Nephron progenitor cell (in vitro differentiated cells): ENCODE results near the gene FBXO15.

Experiments
- DNase-seq: peaks from one replicate; pipeline ENCODE4 v3.0.0; 2021
- H3K27ac Mint-ChIP-seq: 2 replicates; pipeline ENCODE4 v1.8.0; 2021; ENCODE audit warnings: mild to moderate bottlenecking, moderate library complexity, mixed read lengths
- H3K27me3 Mint-ChIP-seq: 2 replicates; pipeline ENCODE4 v1.8.0; 2021; ENCODE audit warnings: mild to moderate bottlenecking, low read depth, mixed read lengths; ENCODE audit not compliant: poor library complexity
- H3K36me3 Mint-ChIP-seq: 2 replicates; pipeline ENCODE4 v1.8.0; 2021; ENCODE audit warnings: low read depth, mixed read lengths
- H3K4me1 Mint-ChIP-seq: 2 replicates; pipeline ENCODE4 v1.8.0; 2021; ENCODE audit warnings: mixed read lengths
- H3K4me3 Mint-ChIP-seq: 2 replicates; pipeline ENCODE4 v1.8.0; 2021; ENCODE audit warnings: mild to moderate bottlenecking, moderate library complexity, mixed read lengths
- H3K9me3 Mint-ChIP-seq: 2 replicates; pipeline ENCODE4 v1.8.0; 2021; ENCODE audit warnings: mild to moderate bottlenecking, moderate library complexity, mixed read lengths
- TF ChIP-seq, protein P1 (sequence below): fragments of 200-600 bp; sonication (generic); IDR thresholded peaks from 2 replicates; pipeline ENCODE4 v1.5.0; 2021; ENCODE audit warnings: antibody characterized with exemption

Gene FBXO15

DNA sequence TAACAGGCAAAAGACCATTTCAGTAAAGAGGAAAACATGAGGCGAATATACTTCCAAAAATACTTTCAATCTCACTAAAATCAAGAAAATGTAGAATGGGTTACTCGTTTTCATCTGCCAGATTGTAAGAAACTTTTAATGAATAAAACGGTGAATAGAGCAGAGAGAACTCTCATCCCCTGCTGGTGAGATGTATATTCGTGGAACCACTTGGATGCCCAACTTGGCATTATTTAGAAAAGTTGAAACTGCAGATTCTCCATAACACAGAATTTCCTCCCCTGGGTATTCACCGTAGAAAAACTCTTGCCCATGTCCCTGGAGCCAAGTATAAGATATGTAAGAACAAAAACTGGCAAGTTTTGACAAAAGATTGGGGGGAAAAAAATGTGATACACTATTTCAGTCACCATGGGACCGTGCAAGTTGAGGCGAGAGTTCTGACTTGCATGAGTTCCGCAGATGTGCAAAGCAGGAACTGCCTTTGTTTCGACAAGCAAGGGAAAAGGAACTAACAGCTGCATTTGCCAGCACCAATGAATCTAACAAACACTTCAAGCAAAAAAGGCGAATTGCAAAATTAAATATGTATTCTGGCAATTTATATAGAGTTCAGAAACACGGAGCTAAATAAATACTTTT is 15.5 kb upstream of the FBXO15 start:
- DNase-seq: no peak
- Mint-ChIP-seq H3K36me3 (peaks cover 17% of the 10 kb centered on the region), H3K4me1 (no peaks in the 10 kb centered on the region), H3K4me3 (no peak overlapping the region), H3K9me3 (no peaks in the 10 kb centered on the region), H3K27me3 (peaks cover 5% of the 10 kb centered on the region), H3K27ac (peak overlapping the region; percentile 31)
- TF ChIP-seq, protein P1, sequence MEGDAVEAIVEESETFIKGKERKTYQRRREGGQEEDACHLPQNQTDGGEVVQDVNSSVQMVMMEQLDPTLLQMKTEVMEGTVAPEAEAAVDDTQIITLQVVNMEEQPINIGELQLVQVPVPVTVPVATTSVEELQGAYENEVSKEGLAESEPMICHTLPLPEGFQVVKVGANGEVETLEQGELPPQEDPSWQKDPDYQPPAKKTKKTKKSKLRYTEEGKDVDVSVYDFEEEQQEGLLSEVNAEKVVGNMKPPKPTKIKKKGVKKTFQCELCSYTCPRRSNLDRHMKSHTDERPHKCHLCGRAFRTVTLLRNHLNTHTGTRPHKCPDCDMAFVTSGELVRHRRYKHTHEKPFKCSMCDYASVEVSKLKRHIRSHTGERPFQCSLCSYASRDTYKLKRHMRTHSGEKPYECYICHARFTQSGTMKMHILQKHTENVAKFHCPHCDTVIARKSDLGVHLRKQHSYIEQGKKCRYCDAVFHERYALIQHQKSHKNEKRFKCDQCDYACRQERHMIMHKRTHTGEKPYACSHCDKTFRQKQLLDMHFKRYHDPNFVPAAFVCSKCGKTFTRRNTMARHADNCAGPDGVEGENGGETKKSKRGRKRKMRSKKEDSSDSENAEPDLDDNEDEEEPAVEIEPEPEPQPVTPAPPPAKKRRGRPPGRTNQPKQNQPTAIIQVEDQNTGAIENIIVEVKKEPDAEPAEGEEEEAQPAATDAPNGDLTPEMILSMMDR: no peak

- H3K9me3 Mint-ChIP-seq: no peaks in the 10 kb centered on the region
- no peak for DNase-seq
- H3K27ac Mint-ChIP-seq: peak overlapping the region; percentile 81
- peaks cover 47% of the 10 kb centered on the region for H3K36me3 Mint-ChIP-seq
- H3K27me3 Mint-ChIP-seq: peaks cover 3% of the 10 kb centered on the region
- TF ChIP-seq, protein P1: no peak
- H3K4me1 Mint-ChIP-seq: peaks cover 36% of the 10 kb centered on the region
- H3K4me3 Mint-ChIP-seq: no peak overlapping the region
These were observed 7.6 kb upstream of the FBXO15 start for GRCh38 chr18:74155276-74155675.

DNA sequence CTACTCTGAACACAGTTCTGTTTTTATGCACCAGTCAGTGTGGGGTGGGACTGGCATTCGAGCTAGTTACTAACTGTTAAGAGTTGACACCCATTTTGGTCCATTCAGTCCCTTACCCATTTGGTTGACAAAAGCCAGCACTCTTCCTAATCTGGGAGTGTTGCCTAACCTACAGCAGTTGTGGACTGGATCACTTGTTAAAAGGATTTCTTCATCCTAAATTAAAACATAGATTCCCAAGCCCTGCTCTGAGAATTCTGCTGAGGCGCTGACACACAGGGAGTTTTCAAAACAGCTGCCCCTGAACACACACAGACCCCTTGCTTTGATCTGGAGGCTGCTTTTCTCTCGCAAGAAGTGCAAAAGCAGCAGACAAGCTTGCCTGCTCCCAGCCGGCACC is 7.1 kb upstream of the FBXO15 start:
- H3K9me3 Mint-ChIP-seq: no peaks in the 10 kb centered on the region
- H3K27me3 Mint-ChIP-seq: peaks cover 3% of the 10 kb centered on the region
- no peak for DNase-seq
- peaks cover 46% of the 10 kb centered on the region for H3K36me3 Mint-ChIP-seq
- no peak overlapping the region for H3K4me3 Mint-ChIP-seq
- peaks cover 42% of the 10 kb centered on the region for H3K4me1 Mint-ChIP-seq
- TF ChIP-seq, protein P1: no peak
- H3K27ac Mint-ChIP-seq: peak overlapping the region; percentile 81

DNA sequence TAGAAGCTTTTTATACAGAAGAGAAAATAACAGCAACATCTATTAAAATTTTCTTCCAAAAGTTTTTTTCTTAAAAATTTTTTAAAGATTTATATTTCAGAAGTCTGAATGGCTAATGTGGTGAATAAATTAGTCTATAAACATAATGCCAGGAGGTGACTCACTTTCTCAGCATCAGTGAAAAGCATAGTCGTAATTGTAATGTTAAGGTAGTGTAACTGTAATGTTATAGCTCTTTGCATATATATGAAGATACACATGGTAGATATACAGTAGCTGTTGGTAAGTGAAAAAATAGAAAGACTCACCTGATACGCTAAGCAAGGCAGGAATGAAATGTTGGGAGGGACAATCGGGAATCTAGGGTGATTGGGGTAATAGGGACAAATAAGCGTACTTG is 6.2 kb upstream of the FBXO15 start:
- Mint-ChIP-seq H3K27me3 (peaks cover 3% of the 10 kb centered on the region), H3K4me3 (no peak overlapping the region), H3K36me3 (peaks cover 41% of the 10 kb centered on the region), H3K9me3 (no peaks in the 10 kb centered on the region), H3K27ac (no peak overlapping the region), H3K4me1 (peaks cover 51% of the 10 kb centered on the region)
- no peak for DNase-seq
- TF ChIP-seq, protein P1: no peak

GRCh38 chr18:74153377-74153776 is 5.7 kb upstream of the FBXO15 start:
- H3K27me3 Mint-ChIP-seq: peaks cover 3% of the 10 kb centered on the region
- H3K4me3 Mint-ChIP-seq: no peak overlapping the region
- DNase-seq: no peak
- peaks cover 41% of the 10 kb centered on the region for H3K36me3 Mint-ChIP-seq
- TF ChIP-seq, protein P1: no peak
- H3K4me1 Mint-ChIP-seq: peaks cover 55% of the 10 kb centered on the region
- H3K9me3 Mint-ChIP-seq: no peaks in the 10 kb centered on the region
- H3K27ac Mint-ChIP-seq: no peak overlapping the region

- H3K4me3 Mint-ChIP-seq: no peak overlapping the region
- peaks cover 60% of the 10 kb centered on the region for H3K4me1 Mint-ChIP-seq
- H3K36me3 Mint-ChIP-seq: peaks cover 37% of the 10 kb centered on the region
These were observed 5.2 kb upstream of the FBXO15 start for GRCh38 chr18:74152857-74153256.

More at GRCh38 chr18:74152857-74153256, 5.2 kb upstream of the FBXO15 start:
- Mint-ChIP-seq H3K9me3 (no peaks in the 10 kb centered on the region), H3K27ac (no peak overlapping the region), H3K27me3 (peaks cover 3% of the 10 kb centered on the region)
- no peak for DNase-seq
- TF ChIP-seq, protein P1: no peak
